CD14-positive monocyte (primary cell): Measurements from ENCODE around the gene ANKRD12. TPM values are rescaled to one million over a fixed set of nuclear protein-coding genes. Genes with fewer than 3 reads are reported as not detected.

Experiments used
- DNase-seq, 3 donors: peaks; one replicate each; pipeline ENCODE4 v3.0.0-alpha.2; 2011 to 2022
- H2AFZ ChIP-seq: 2 replicates; pipeline ENCODE4 v1.6.0; 2012; ENCODE audit warnings: mild to moderate bottlenecking, low read depth, low read length, inconsistent platforms; ENCODE audit not compliant: insufficient read depth, poor library complexity, severe bottlenecking
- H3K27ac ChIP-seq, 2 donors: 1 replicate in 1 of 2; 2 replicates in 1 of 2; pipeline ENCODE4 v1.5.1; 2012 to 2013; ENCODE audit warnings: low read length in 2 of 2, control low read depth in 1 of 2, inconsistent platforms in 1 of 2, low read depth in 1 of 2, mild to moderate bottlenecking in 1 of 2
- H3K27me3 ChIP-seq, 2 donors: one replicate each; pipeline versions ENCODE4 v1.6.0 to v1.6.1; 2011 to 2013; ENCODE audit warnings: low read length in 2 of 2; ENCODE audit not compliant: control insufficient read depth in 2 of 2, insufficient read depth in 2 of 2
- H3K36me3 ChIP-seq, 2 donors: replicated peaks in 1 of 2; 1 replicate in 1 of 2; 2 replicates in 1 of 2; pipeline versions ENCODE4 v1.5.1 to v1.6.1; 2012 to 2013; ENCODE audit warnings: low read length in 2 of 2, control low read depth in 1 of 2, inconsistent platforms in 1 of 2, mild to moderate bottlenecking in 1 of 2; ENCODE audit not compliant: insufficient read depth in 2 of 2, control insufficient read depth in 1 of 2
- H3K4me1 ChIP-seq, 2 donors: 1 replicate in 1 of 2; 2 replicates in 1 of 2; pipeline versions ENCODE4 v1.5.1 to v1.6.1; 2012 to 2013; ENCODE audit warnings: low read length in 2 of 2, control low read depth in 1 of 2, inconsistent platforms in 1 of 2, mild to moderate bottlenecking in 1 of 2, moderate library complexity in 1 of 2; ENCODE audit not compliant: insufficient read depth in 2 of 2, control insufficient read depth in 1 of 2
- H3K4me2 ChIP-seq: replicated peaks from 2 replicates; pipeline ENCODE3; 2012; ENCODE audit warnings: low read length, moderate library complexity, mild to moderate bottlenecking; ENCODE audit not compliant: poor library complexity, severe bottlenecking; ENCODE audit errors: extremely low read depth
- H3K4me3 ChIP-seq, 3 experiments: fragments of 200-600 bp in 1 of 3; sonication (generic) in 1 of 3; replicated peaks in 1 of 3; 1 replicate in 2 of 3; 2 replicates in 1 of 3; pipeline ENCODE4 v1.5.1; 2011 to 2013; ENCODE audit warnings: low read length in 3 of 3, mild to moderate bottlenecking in 3 of 3, control low read depth in 2 of 3, low read depth in 2 of 3, inconsistent platforms in 1 of 3, moderate library complexity in 1 of 3
- H3K79me2 ChIP-seq: 2 replicates; pipeline ENCODE4 v1.6.0; 2012; ENCODE audit warnings: mild to moderate bottlenecking, control low read depth, inconsistent platforms, low read length, moderate library complexity; ENCODE audit not compliant: insufficient read depth
- H3K9ac ChIP-seq: 2 replicates; pipeline ENCODE4 v1.6.0; 2017; ENCODE audit warnings: low read length, mild to moderate bottlenecking; ENCODE audit not compliant: insufficient read depth, poor library complexity, severe bottlenecking
- H3K9me3 ChIP-seq, 2 donors: replicated peaks in 1 of 2; 1 replicate in 1 of 2; 2 replicates in 1 of 2; pipeline versions ENCODE4 v1.5.1 to v1.6.1; 2012 to 2013; ENCODE audit warnings: low read length in 2 of 2, control low read depth in 1 of 2; ENCODE audit not compliant: control insufficient read depth in 1 of 2, insufficient read depth in 1 of 2
- H4K20me1 ChIP-seq: 2 replicates; pipeline ENCODE4 v1.6.0; 2012; ENCODE audit warnings: mild to moderate bottlenecking, low read length, control low read depth, moderate library complexity; ENCODE audit not compliant: insufficient read depth
- H3K27ac Mint-ChIP-seq, 7 donors: one replicate each; pipeline ENCODE4 v1.8.0; 2020; ENCODE audit warnings: mild to moderate bottlenecking in 7 of 7, mixed read lengths in 7 of 7, moderate library complexity in 6 of 7, inconsistent platforms in 2 of 7
- H3K27me3 Mint-ChIP-seq, 3 donors: one replicate each; pipeline ENCODE4 v1.8.0; 2021 to 2022; ENCODE audit warnings: low read depth in 3 of 3, mild to moderate bottlenecking in 3 of 3, mixed read lengths in 3 of 3, moderate library complexity in 3 of 3, inconsistent platforms in 1 of 3
- H3K36me3 Mint-ChIP-seq, 2 donors: one replicate each; pipeline ENCODE4 v1.8.0; 2020; ENCODE audit warnings: mixed read lengths in 2 of 2, inconsistent platforms in 1 of 2, mild to moderate bottlenecking in 1 of 2
- H3K4me1 Mint-ChIP-seq: one replicate; pipeline ENCODE4 v1.8.0; 2020; ENCODE audit warnings: mild to moderate bottlenecking, mixed read lengths
- H3K4me3 Mint-ChIP-seq, 2 donors: one replicate each; pipeline ENCODE4 v1.8.0; 2020; ENCODE audit warnings: mild to moderate bottlenecking in 2 of 2, mixed read lengths in 2 of 2, moderate library complexity in 1 of 2
- H3K9me3 Mint-ChIP-seq, 7 donors: one replicate each; pipeline ENCODE4 v1.8.0; 2020 to 2022; ENCODE audit warnings: mixed read lengths in 7 of 7, mild to moderate bottlenecking in 6 of 7, moderate library complexity in 6 of 7, inconsistent platforms in 2 of 7
- WGBS: methylation state at CpG from one replicate; pipeline ENCODE4 v1.1.5; 2013; ENCODE audit warnings: missing lambda C conversion rate; ENCODE audit not compliant: insufficient coverage; 5-methylcytosine and 5-hydroxymethylcytosine counted together
- intact Hi-C, 2 donors: fragments of 100-400 bp; cut with micrococcal nuclease; formaldehyde crosslinking; loops; one replicate each; pipeline versions ENCODE4 v1.15.0 to v1.15.1; 2023
- polyA plus RNA-seq, 3 donors: library from polyadenylated mRNA; depleted of rRNA in 1 of 3; unstranded in 2 of 3; stranded (reverse) in 1 of 3; fragments of 300-500 nt in 2 of 3; fragments of >200 nt in 1 of 3; fragmentation: Illumina TruSeq in 2 of 3; gene quantifications; 1 replicate in 2 of 3; 2 replicates in 1 of 3; pipeline ENCODE4 v1.2.3, GENCODE V29; 2012 to 2021
- TF ChIP-seq, protein P1 (sequence below): fragments of 200-600 bp; IDR thresholded peaks from one replicate; pipeline ENCODE4 v1.8.0; 2022; ENCODE audit warnings: antibody characterized with exemption, mild to moderate bottlenecking

The ANKRD12 gene
- polyA plus RNA-seq, 3 donors = 9.3 to 15.5 (median 15.4) TPM

DNA sequence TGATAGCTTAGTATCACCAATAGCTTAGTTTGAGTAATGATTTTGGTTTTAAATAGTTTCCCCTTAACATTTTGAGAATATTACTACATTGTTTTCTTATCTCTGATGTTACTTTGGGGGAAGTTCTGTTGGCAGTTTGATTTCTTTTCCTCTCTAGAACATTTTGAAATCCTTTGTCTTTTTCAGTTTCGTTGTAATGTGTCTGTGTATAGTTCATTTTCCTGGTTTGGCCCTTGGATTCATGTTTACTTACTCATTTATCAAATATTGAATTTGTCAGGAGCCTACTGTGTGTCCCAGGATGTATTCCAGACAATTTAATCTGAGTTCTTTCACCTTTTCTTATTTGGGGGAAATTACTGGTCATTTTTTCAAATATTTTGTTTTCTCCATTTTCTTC lies 16.7 kb downstream of the ANKRD12 start:
- H3K79me2 ChIP-seq = peaks cover 99% of the 10 kb centered on the region
- H3K9ac ChIP-seq = no peak overlapping the region
- Mint-ChIP-seq H3K4me3 (peak overlapping the region in 1 of 2 donors; percentile 5), H3K4me1 (peaks cover 70% of the 10 kb centered on the region), H3K9me3 (peaks cover 0 to under 1% (median 0%) of the 10 kb centered on the region in 7 donors), H3K27me3 (no peaks in the 10 kb centered on the region), H3K36me3 (peaks cover 7 to 15% of the 10 kb centered on the region in 2 donors), H3K27ac (peak overlapping the region; percentile 5 to 85 (median 72))
- intact Hi-C loops = loop anchor here in 1 of 2 donors (5.0 kb wide), 1 partner anchor 81 kb away; no protein-coding TSS in a partner anchor
- no peak overlapping the region for H3K4me3 ChIP-seq
- no peaks in the 10 kb centered on the region for H3K27me3 ChIP-seq
- no peak overlapping the region for H2AFZ ChIP-seq
- no peak for DNase-seq
- H4K20me1 ChIP-seq = peaks cover 98% of the 10 kb centered on the region
- H3K4me2 ChIP-seq = peak overlapping the region; percentile 2
- peak overlapping the region in 1 of 2 donors; percentile 71 for H3K27ac ChIP-seq
- H3K9me3 ChIP-seq = no peaks in the 10 kb centered on the region
- TF ChIP-seq, protein P1, sequence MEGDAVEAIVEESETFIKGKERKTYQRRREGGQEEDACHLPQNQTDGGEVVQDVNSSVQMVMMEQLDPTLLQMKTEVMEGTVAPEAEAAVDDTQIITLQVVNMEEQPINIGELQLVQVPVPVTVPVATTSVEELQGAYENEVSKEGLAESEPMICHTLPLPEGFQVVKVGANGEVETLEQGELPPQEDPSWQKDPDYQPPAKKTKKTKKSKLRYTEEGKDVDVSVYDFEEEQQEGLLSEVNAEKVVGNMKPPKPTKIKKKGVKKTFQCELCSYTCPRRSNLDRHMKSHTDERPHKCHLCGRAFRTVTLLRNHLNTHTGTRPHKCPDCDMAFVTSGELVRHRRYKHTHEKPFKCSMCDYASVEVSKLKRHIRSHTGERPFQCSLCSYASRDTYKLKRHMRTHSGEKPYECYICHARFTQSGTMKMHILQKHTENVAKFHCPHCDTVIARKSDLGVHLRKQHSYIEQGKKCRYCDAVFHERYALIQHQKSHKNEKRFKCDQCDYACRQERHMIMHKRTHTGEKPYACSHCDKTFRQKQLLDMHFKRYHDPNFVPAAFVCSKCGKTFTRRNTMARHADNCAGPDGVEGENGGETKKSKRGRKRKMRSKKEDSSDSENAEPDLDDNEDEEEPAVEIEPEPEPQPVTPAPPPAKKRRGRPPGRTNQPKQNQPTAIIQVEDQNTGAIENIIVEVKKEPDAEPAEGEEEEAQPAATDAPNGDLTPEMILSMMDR = no peak
- no CpG with 5 or more reads among the region's 1 CpG for WGBS
- H3K36me3 ChIP-seq = no peaks in the 10 kb centered on the region
- peaks cover 39 to 62% of the 10 kb centered on the region in 2 donors for H3K4me1 ChIP-seq

DNA sequence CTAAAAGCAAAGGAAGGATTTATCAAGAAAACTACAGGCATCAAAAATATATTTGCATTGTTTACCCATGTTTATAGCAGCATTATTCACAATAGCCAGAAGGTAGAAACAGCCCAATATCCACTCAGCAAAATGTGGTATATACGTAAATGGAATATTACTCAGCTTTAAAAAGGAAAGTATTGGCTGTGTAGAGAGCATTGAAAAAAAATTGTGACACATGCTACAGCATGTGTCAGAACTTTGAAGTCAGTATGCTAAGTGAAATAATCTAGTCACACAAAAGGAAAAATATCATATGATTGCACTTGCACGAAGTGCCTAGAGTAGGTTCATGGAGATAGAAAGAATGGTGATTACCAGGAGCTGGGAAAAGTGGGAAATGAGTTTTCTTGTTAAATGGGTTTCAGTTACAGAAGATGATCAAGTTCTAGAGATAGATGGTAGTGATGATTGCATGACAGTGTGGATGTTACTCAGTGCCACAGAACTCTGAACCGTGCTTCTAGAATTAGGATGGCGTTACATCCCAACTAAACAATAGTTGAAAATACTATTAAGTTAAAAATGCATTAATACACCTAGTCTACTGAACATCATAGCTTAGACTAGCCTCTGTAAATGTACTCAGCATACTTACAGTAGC lies 20.1 kb downstream of the ANKRD12 start:
- no peaks in the 10 kb centered on the region for H3K27me3 ChIP-seq
- H3K36me3 ChIP-seq = no peaks in the 10 kb centered on the region
- intact Hi-C loops = no loop called here
- peaks cover 99% of the 10 kb centered on the region for H3K79me2 ChIP-seq
- H3K27ac ChIP-seq = no peak overlapping the region
- H3K9me3 Mint-ChIP-seq = peaks cover 0 to 2% (median 0%) of the 10 kb centered on the region in 7 donors
- no peak overlapping the region for H3K4me3 ChIP-seq
- no peak for DNase-seq
- H3K9ac ChIP-seq = no peak overlapping the region
- TF ChIP-seq, protein P1 = no peak
- peaks cover 21 to 28% of the 10 kb centered on the region in 2 donors for H3K4me1 ChIP-seq
- no peak overlapping the region for H3K4me2 ChIP-seq
- peaks cover 51% of the 10 kb centered on the region for H3K4me1 Mint-ChIP-seq
- no peaks in the 10 kb centered on the region for H3K9me3 ChIP-seq
- 100% methylated on average over 1 of the region's 4 CpGs for WGBS
- H3K27ac Mint-ChIP-seq = peak overlapping the region in 3 of 7 donors; percentile 5 to 53 (median 48)
- H3K27me3 Mint-ChIP-seq = no peaks in the 10 kb centered on the region
- peaks cover 7 to 24% of the 10 kb centered on the region in 2 donors for H3K36me3 Mint-ChIP-seq
- no peak overlapping the region for H2AFZ ChIP-seq
- peaks cover 100% of the 10 kb centered on the region for H4K20me1 ChIP-seq
- no peak overlapping the region for H3K4me3 Mint-ChIP-seq
